HL-60 (cell line): Measurements from ENCODE around the gene MRPS22.

Experiments used
- DNase-seq, 2 experiments: peaks; one replicate each; pipeline ENCODE4 v3.0.0-alpha.2; 2010 to 2020; ENCODE audit warnings: low read depth in 1 of 2, low spot score in 1 of 2
- H3K27ac ChIP-seq: fragments of 250-450 bp; sonication (Bioruptor Pico); replicated peaks from 2 replicates; pipeline ENCODE4 v1.5.1; 2020; ENCODE audit warnings: mild to moderate bottlenecking, moderate library complexity
- H3K27me3 ChIP-seq: fragments of 250-450 bp; sonication (Bioruptor Pico); 2 replicates; pipeline ENCODE4 v1.5.1; 2021; ENCODE audit warnings: mild to moderate bottlenecking, moderate library complexity; ENCODE audit not compliant: insufficient read depth, poor library complexity, severe bottlenecking
- H3K4me3 ChIP-seq: replicated peaks from 2 replicates; pipeline ENCODE4 v1.5.1; 2011; ENCODE audit warnings: mild to moderate bottlenecking, control low read depth, low read length; ENCODE audit not compliant: insufficient read depth
- GABPA ChIP-seq: IDR thresholded peaks from 2 replicates; pipeline ENCODE4 v1.6.1; 2012; ENCODE audit warnings: low read depth
- POLR2AphosphoS5 ChIP-seq: IDR thresholded peaks from 2 replicates; pipeline ENCODE4 v1.6.1; 2012; ENCODE audit warnings: low read depth
- SPI1 ChIP-seq: IDR thresholded peaks from 2 replicates; pipeline ENCODE4 v1.6.1; 2012; ENCODE audit warnings: low read depth, mild to moderate bottlenecking, borderline replicate concordance
- TF ChIP-seq, protein P1 (sequence below): IDR thresholded peaks from 2 replicates; pipeline ENCODE4 v1.6.1; 2012; ENCODE audit warnings: low read depth; ENCODE audit not compliant: insufficient replicate concordance
- TF ChIP-seq, protein P2 (sequence below): IDR thresholded peaks from one replicate; pipeline ENCODE4 v1.5.1; 2011; ENCODE audit warnings: low read length, control low read depth, inconsistent platforms; ENCODE audit not compliant: insufficient read depth

The MRPS22 gene

DNA sequence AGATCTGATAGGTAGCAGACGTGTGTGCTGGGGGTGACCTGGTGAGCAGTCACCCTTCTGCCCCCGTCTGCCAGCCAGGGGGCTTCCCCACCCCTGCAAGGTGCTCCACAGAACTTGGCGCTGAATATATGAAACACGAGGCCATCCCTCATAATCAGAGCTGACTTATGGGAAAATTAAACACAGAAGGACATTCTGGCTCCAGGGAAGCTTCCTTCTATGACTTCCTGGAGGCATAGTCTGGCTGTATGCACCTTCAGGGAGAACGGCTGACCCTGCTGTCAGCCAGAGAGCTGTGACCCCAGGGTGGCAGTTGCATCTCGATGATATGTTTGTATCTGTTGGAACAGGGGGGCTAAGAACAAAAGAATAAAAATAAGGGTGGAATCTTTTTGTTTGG is 26.6 kb upstream of the MRPS22 start:
- peaks cover 2% of the 10 kb centered on the region for H3K27me3 ChIP-seq
- no peak overlapping the region for H3K27ac ChIP-seq
- DNase-seq = no peak
- TF ChIP-seq, protein P1, sequence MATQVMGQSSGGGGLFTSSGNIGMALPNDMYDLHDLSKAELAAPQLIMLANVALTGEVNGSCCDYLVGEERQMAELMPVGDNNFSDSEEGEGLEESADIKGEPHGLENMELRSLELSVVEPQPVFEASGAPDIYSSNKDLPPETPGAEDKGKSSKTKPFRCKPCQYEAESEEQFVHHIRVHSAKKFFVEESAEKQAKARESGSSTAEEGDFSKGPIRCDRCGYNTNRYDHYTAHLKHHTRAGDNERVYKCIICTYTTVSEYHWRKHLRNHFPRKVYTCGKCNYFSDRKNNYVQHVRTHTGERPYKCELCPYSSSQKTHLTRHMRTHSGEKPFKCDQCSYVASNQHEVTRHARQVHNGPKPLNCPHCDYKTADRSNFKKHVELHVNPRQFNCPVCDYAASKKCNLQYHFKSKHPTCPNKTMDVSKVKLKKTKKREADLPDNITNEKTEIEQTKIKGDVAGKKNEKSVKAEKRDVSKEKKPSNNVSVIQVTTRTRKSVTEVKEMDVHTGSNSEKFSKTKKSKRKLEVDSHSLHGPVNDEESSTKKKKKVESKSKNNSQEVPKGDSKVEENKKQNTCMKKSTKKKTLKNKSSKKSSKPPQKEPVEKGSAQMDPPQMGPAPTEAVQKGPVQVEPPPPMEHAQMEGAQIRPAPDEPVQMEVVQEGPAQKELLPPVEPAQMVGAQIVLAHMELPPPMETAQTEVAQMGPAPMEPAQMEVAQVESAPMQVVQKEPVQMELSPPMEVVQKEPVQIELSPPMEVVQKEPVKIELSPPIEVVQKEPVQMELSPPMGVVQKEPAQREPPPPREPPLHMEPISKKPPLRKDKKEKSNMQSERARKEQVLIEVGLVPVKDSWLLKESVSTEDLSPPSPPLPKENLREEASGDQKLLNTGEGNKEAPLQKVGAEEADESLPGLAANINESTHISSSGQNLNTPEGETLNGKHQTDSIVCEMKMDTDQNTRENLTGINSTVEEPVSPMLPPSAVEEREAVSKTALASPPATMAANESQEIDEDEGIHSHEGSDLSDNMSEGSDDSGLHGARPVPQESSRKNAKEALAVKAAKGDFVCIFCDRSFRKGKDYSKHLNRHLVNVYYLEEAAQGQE = no peak
- TF ChIP-seq, protein P2, sequence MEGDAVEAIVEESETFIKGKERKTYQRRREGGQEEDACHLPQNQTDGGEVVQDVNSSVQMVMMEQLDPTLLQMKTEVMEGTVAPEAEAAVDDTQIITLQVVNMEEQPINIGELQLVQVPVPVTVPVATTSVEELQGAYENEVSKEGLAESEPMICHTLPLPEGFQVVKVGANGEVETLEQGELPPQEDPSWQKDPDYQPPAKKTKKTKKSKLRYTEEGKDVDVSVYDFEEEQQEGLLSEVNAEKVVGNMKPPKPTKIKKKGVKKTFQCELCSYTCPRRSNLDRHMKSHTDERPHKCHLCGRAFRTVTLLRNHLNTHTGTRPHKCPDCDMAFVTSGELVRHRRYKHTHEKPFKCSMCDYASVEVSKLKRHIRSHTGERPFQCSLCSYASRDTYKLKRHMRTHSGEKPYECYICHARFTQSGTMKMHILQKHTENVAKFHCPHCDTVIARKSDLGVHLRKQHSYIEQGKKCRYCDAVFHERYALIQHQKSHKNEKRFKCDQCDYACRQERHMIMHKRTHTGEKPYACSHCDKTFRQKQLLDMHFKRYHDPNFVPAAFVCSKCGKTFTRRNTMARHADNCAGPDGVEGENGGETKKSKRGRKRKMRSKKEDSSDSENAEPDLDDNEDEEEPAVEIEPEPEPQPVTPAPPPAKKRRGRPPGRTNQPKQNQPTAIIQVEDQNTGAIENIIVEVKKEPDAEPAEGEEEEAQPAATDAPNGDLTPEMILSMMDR = no peak
- TF ChIP-seq SPI1 = no peak
- TF ChIP-seq GABPA = no peak
- TF ChIP-seq POLR2AphosphoS5 = no peak
- H3K4me3 ChIP-seq = no peak overlapping the region

- Histone ChIP-seq H3K27me3 (peaks cover 3% of the 10 kb centered on the region), H3K4me3 (no peak overlapping the region), H3K27ac (no peak overlapping the region)
- DNase-seq = no peak
- TF ChIP-seq GABPA (no peak), SPI1 (no peak), POLR2AphosphoS5 (no peak)
- TF ChIP-seq, protein P2 = no peak
- TF ChIP-seq, protein P1 = no peak
These were observed 26.0 kb upstream of the MRPS22 start for GRCh38 chr3:139317660-139318430.

DNA sequence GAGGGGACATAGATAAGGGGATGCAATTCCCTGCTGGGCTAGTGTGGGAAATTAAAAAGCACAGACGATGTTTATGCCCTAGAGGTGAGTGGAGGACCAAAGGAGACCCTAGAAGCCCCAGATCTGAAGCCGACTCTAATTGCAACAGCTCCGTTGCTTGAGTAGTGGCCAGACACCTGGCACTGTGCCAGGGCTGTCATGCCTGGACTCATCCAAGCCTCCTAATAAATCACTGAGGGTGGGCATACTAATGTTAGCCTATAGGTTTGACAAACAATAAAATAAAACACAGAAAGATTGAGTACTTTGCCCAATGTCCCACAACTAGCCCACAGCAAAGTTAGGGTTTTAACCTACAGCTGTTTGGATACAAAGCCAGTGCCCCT is 25.4 kb upstream of the MRPS22 start:
- DNase-seq = no peak
- H3K27ac ChIP-seq = no peak overlapping the region

More for the DNA sequence above, 25.4 kb upstream of the MRPS22 start:
- TF ChIP-seq SPI1 = no peak
- no peak for TF ChIP-seq GABPA
- TF ChIP-seq, protein P2 = no peak
- TF ChIP-seq, protein P1 = no peak
- no peak for TF ChIP-seq POLR2AphosphoS5
- Histone ChIP-seq H3K4me3 (no peak overlapping the region), H3K27me3 (peaks cover 3% of the 10 kb centered on the region)
